ENCODE measurements around the gene PKP4.

DNA sequence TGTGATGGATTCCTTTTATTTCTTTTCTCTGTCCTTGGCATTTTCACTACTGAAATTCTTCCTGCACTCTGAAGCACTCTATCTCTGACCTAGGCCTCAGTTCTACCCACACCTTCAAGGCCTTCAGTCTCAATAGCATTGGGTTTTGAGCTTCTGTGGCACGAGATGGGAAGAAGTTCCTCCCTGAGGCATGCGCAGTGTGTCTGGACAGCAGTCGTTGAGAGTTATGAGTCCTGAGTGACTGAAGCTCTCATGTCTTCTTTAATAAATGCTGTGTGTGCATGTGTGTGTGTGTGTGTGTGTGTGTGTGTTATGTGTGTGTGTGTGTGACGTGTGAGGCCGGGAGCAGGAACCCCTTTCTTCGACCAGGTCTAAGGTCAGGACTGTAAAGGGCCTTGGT is 242.6 kb downstream of the PKP4 start:
- TF ChIP-seq, protein P1, sequence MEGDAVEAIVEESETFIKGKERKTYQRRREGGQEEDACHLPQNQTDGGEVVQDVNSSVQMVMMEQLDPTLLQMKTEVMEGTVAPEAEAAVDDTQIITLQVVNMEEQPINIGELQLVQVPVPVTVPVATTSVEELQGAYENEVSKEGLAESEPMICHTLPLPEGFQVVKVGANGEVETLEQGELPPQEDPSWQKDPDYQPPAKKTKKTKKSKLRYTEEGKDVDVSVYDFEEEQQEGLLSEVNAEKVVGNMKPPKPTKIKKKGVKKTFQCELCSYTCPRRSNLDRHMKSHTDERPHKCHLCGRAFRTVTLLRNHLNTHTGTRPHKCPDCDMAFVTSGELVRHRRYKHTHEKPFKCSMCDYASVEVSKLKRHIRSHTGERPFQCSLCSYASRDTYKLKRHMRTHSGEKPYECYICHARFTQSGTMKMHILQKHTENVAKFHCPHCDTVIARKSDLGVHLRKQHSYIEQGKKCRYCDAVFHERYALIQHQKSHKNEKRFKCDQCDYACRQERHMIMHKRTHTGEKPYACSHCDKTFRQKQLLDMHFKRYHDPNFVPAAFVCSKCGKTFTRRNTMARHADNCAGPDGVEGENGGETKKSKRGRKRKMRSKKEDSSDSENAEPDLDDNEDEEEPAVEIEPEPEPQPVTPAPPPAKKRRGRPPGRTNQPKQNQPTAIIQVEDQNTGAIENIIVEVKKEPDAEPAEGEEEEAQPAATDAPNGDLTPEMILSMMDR (IDR thresholded peaks at IDR 0.05) = no peak
- TF ChIP-seq POLR2AphosphoS5 (IDR thresholded peaks at IDR 0.05) = no peak
- TF ChIP-seq EP300 (IDR thresholded peaks at IDR 0.05) = no peak
- TF ChIP-seq POLR2A (IDR thresholded peaks at IDR 0.05) = no peak
